HepG2 (cell line): ENCODE results near the gene ZSWIM9. TPM values are rescaled to one million over a fixed set of nuclear protein-coding genes. Genes with fewer than 3 reads are reported as not detected.

Experiments
- ATAC-seq: fragments of 200-7000 bp; cut with Tn5 transposase; 3 replicates; pipeline ENCODE4 v1.9.1; 2020; ENCODE audit warnings: mild to moderate bottlenecking, moderate library complexity
- BruUV-seq: library from RNA; stranded (reverse); fragments of 400-500 nt; replicated peaks from 2 replicates; lab custom pipeline; 2021; lab: Mats Ljungman, UMichigan
- CTCF ChIA-PET: fragments of 300-600 bp; formaldehyde crosslinking; extraction: SDS; loops from one replicate; lab custom pipeline; 2021; ENCODE audit warnings: low total read pairs, inconsistent platforms, low intra/inter-chr PET ratio; lab: Yijun Ruan, JAX
- POLR2A ChIA-PET: fragments of 350-600 bp; sonication (Branson Sonifier 250); formaldehyde crosslinking; loops from one replicate; lab custom pipeline; 2020; ENCODE audit warnings: antibody characterized with exemption, inconsistent platforms; lab: Yijun Ruan, JAX
- DNase-seq: peaks from one replicate; pipeline ENCODE4 v3.0.0-alpha.2; 2015; ENCODE audit warnings: low spot score
- FAIRE-seq: peaks from 3 replicates; lab custom pipeline; 2011; peaks lifted over from hg19 to GRCh38; lab: Jason Lieb, UNC
- H2AFZ ChIP-seq: one replicate; pipeline ENCODE4 v1.6.1; 2011; ENCODE audit warnings: low read length, inconsistent platforms
- H3K27ac ChIP-seq: fragments of 300-600 bp; 3 replicates; pipeline ENCODE4 v1.8.0; 2011; ENCODE audit warnings: mixed run types, mild to moderate bottlenecking, mixed read lengths, low read length, inconsistent platforms; ENCODE audit not compliant: insufficient read depth; ENCODE audit errors: extremely low read length
- H3K27me3 ChIP-seq, 2 experiments: fragments of 200-600 bp in 1 of 2; 2 replicates in 1 of 2; 3 replicates in 1 of 2; pipeline versions ENCODE4 v1.6.0 to v1.8.0; 2011; ENCODE audit warnings: low read length in 2 of 2, mild to moderate bottlenecking in 2 of 2, moderate library complexity in 2 of 2, inconsistent platforms in 1 of 2; ENCODE audit not compliant: insufficient read depth in 2 of 2, control insufficient read depth in 1 of 2
- H3K36me3 ChIP-seq, 2 experiments: fragments of 200-600 bp in 1 of 2; replicated peaks in 1 of 2; 2 replicates in 1 of 2; 3 replicates in 1 of 2; pipeline versions ENCODE4 v1.5.1 to v1.8.0; 2011; ENCODE audit warnings: low read length in 2 of 2, inconsistent platforms in 1 of 2; ENCODE audit not compliant: insufficient read depth in 2 of 2, control insufficient read depth in 1 of 2
- H3K4me1 ChIP-seq: 2 replicates; pipeline ENCODE4 v1.5.1; 2012; ENCODE audit warnings: low read length, inconsistent platforms; ENCODE audit not compliant: insufficient read depth
- H3K4me2 ChIP-seq: 2 replicates; pipeline ENCODE4 v1.6.0; 2011; ENCODE audit warnings: low read depth, low read length, inconsistent platforms
- H3K4me3 ChIP-seq, 3 experiments: fragments of 200-600 bp in 1 of 3; sonication (generic), shearing (Covaris generic) in 1 of 3; replicated peaks in 1 of 3; 2 replicates each; pipeline ENCODE4 v1.5.1; 2011 to 2016; ENCODE audit warnings: low read length in 3 of 3, inconsistent platforms in 2 of 3, low read depth in 2 of 3, mild to moderate bottlenecking in 2 of 3, control low read depth in 1 of 3, mixed read lengths in 1 of 3; ENCODE audit not compliant: insufficient read depth in 1 of 3
- H3K79me2 ChIP-seq: one replicate; pipeline ENCODE4 v1.6.1; 2011; ENCODE audit warnings: low read length, inconsistent platforms; ENCODE audit not compliant: insufficient read depth
- H3K9ac ChIP-seq: 2 replicates; pipeline ENCODE4 v1.6.0; 2011; ENCODE audit warnings: mild to moderate bottlenecking, low read depth, low read length, inconsistent platforms; ENCODE audit not compliant: insufficient read depth
- H3K9me3 ChIP-seq: 2 replicates; pipeline ENCODE4 v1.5.1; 2012; ENCODE audit warnings: mild to moderate bottlenecking, low read length
- H4K20me1 ChIP-seq: 2 replicates; pipeline ENCODE4 v1.6.0; 2011; ENCODE audit warnings: inconsistent platforms, mild to moderate bottlenecking, low read length, moderate library complexity; ENCODE audit not compliant: insufficient read depth
- IKZF5 ChIP-seq: IDR thresholded peaks from 2 replicates; pipeline ENCODE4 v1.6.1; 2018; ENCODE audit warnings: missing genetic modification reagents, mild to moderate bottlenecking, missing compliant biosample characterization
- MED1 ChIP-seq: sonication (generic); formaldehyde crosslinking; IDR thresholded peaks from 2 replicates; pipeline ENCODE4 v1.4.0; 2020; ENCODE audit warnings: missing genetic modification reagents
- MYC ChIP-seq: sonication (generic); formaldehyde crosslinking; IDR thresholded peaks from 2 replicates; pipeline ENCODE4 v1.9.0; 2021; ENCODE audit warnings: missing genetic modification reagents, borderline replicate concordance
- NFYB ChIP-seq: sonication (generic); formaldehyde crosslinking; IDR thresholded peaks from 2 replicates; pipeline ENCODE4 v1.4.0; 2020; ENCODE audit warnings: missing genetic modification reagents
- RNF219 ChIP-seq: sonication (generic); formaldehyde crosslinking; IDR thresholded peaks from 2 replicates; pipeline ENCODE4 v1.5.0; 2020; ENCODE audit warnings: mild to moderate bottlenecking, missing genetic modification reagents
- RXRA ChIP-seq: sonication (generic); formaldehyde crosslinking; IDR thresholded peaks from 2 replicates; pipeline ENCODE4 v1.5.1; 2020; ENCODE audit warnings: missing genetic modification reagents
- SALL1 ChIP-seq: sonication (generic); formaldehyde crosslinking; IDR thresholded peaks from 2 replicates; pipeline ENCODE4 v1.8.0; 2022; ENCODE audit warnings: mild to moderate bottlenecking, missing genetic modification reagents
- SMARCE1 ChIP-seq: fragments of 450-650 bp; IDR thresholded peaks from 2 replicates; pipeline ENCODE4 v1.6.1; 2017; ENCODE audit warnings: borderline replicate concordance
- SOX13 ChIP-seq, 3 experiments: fragments of 450-650 bp in 1 of 3; sonication (generic) in 1 of 3; formaldehyde crosslinking in 1 of 3; IDR thresholded peaks in 2 of 3; conservative IDR thresholded peaks in 1 of 3; 2 replicates each; pipeline versions ENCODE4 v1.5.0 to v1.6.1; 2016 to 2020; ENCODE audit warnings: antibody characterized with exemption in 1 of 3, mild to moderate bottlenecking in 1 of 3, missing compliant biosample characterization in 1 of 3, missing genetic modification reagents in 1 of 3, moderate library complexity in 1 of 3
- THYN1 ChIP-seq: sonication (generic); formaldehyde crosslinking; IDR thresholded peaks from 2 replicates; pipeline ENCODE4 v1.8.1; 2023; ENCODE audit warnings: low read depth, mild to moderate bottlenecking, moderate library complexity, missing genetic modification reagents, borderline replicate concordance
- ZBTB25 ChIP-seq: IDR thresholded peaks from 2 replicates; pipeline ENCODE4 v1.6.1; 2018; ENCODE audit warnings: missing genetic modification reagents
- ZNF264 ChIP-seq: sonication (generic); formaldehyde crosslinking; IDR thresholded peaks from 2 replicates; pipeline ENCODE4 v1.4.0; 2020; ENCODE audit warnings: missing genetic modification reagents
- ZNF558 ChIP-seq: sonication (generic); formaldehyde crosslinking; IDR thresholded peaks from 2 replicates; pipeline ENCODE4 v1.9.0; 2022; ENCODE audit warnings: mild to moderate bottlenecking, missing genetic modification reagents, borderline replicate concordance
- ZNF589 ChIP-seq: sonication (generic); formaldehyde crosslinking; conservative IDR thresholded peaks from 2 replicates; pipeline ENCODE4 v1.8.0; 2022; ENCODE audit warnings: mild to moderate bottlenecking, moderate library complexity, missing genetic modification reagents
- ZNF781 ChIP-seq: sonication (generic); formaldehyde crosslinking; IDR thresholded peaks from 2 replicates; pipeline ENCODE4 v1.5.1; 2020; ENCODE audit warnings: borderline replicate concordance, mild to moderate bottlenecking, missing genetic modification reagents; ENCODE audit errors: not compliant biosample characterization
- WGBS: methylation state at CpG from one replicate; pipeline ENCODE4 v1.1.6; 2017; ENCODE audit warnings: low lambda C conversion rate; 5-methylcytosine and 5-hydroxymethylcytosine counted together
- in situ Hi-C: cut with HindIII; loops from 2 replicates; pipeline ENCODE4 v1.10.0; 2017; ENCODE audit warnings: low pct_unique_long_range_greater_than_20kb; ENCODE audit not compliant: extremely low pct_ligation_motif_present
- intact Hi-C: fragments of 100-400 bp; cut with micrococcal nuclease; formaldehyde crosslinking; loops from one replicate; pipeline ENCODE4 v1.10.0; 2022; ENCODE audit not compliant: unreplicated experiment
- polyA plus RNA-seq, 8 experiments: library from polyadenylated mRNA; depleted of rRNA in 3 of 8; stranded (reverse) in 7 of 8; unstranded in 1 of 8; fragments of >200 nt; fragmentation: Illumina TruSeq in 4 of 8; extraction: Trizol in 4 of 8; gene quantifications; 2 replicates each; pipeline versions ENCODE4 v1.2.1 to v1.2.3, GENCODE V29; 2011 to 2016; ENCODE audit warnings: low read depth in 4 of 8, missing spikeins in 1 of 8, mixed read lengths in 1 of 8; ENCODE audit not compliant: insufficient read depth in 1 of 8
- total RNA-seq, 5 experiments: library from RNA; depleted of rRNA; stranded (reverse); fragments of >200 nt; fragmentation: Illumina TruSeq; extraction: Trizol; gene quantifications; 2 replicates each; pipeline ENCODE4 v1.2.3, GENCODE V29; 2016; ENCODE audit warnings: low read depth in 1 of 5

The ZSWIM9 gene
- total and polyA plus RNA-seq, 2 of the 13 experiments (the other 11 are each of a cell fraction or from before 2014, with no cell fraction given), result 0.18 to 1.1 TPM

GRCh38 chr19:48244281-48244680, 73.8 kb downstream of the ZSWIM9 start:
- Histone ChIP-seq H3K27me3 (no peaks in the 10 kb centered on the region), H3K9me3 (no peaks in the 10 kb centered on the region), H3K79me2 (no peaks in the 10 kb centered on the region), H4K20me1 (no peaks in the 10 kb centered on the region), H2AFZ (no peak overlapping the region), H3K9ac (no peak overlapping the region), H3K4me3 (no peak overlapping the region), H3K4me1 (peaks cover 11% of the 10 kb centered on the region), H3K4me2 (no peak overlapping the region), H3K36me3 (peaks cover 1 to 21% of the 10 kb centered on the region in 2 experiments; a peak in 4 of 5 replicates), H3K27ac (no peak overlapping the region)
- in situ Hi-C loops, result no loop called here
- WGBS, result 96% methylated on average over 5 of the region's 5 CpGs
- ATAC-seq, result no peak
- TF ChIP-seq MYC (CRISPR knock-in tag), result no peak
- TF ChIP-seq SMARCE1, result no peak
- no peak for TF ChIP-seq IKZF5 (CRISPR knock-in tag)
- no peak for TF ChIP-seq ZBTB25 (CRISPR knock-in tag)
- no peak for TF ChIP-seq SALL1 (CRISPR knock-in tag)
- intact Hi-C loops, result no loop called here
- no peak for DNase-seq
- ChIA-PET CTCF (no interaction called here), POLR2A (no interaction called here)
- BruUV-seq, result no TSS peak
- FAIRE-seq, result no peak

- no peaks in the 10 kb centered on the region for H3K79me2 ChIP-seq
- FAIRE-seq, result peak; percentile 64
- H3K9me3 ChIP-seq, result no peaks in the 10 kb centered on the region
- no peaks in the 10 kb centered on the region for H3K27me3 ChIP-seq
- H3K4me2 ChIP-seq, result no peak overlapping the region
- H4K20me1 ChIP-seq, result no peaks in the 10 kb centered on the region
- H3K36me3 ChIP-seq, result peaks cover 0 to 15% of the 10 kb centered on the region in 2 experiments; a peak in 3 of 5 replicates
- in situ Hi-C loops (no loop called here), intact Hi-C loops (no loop called here)
- 71% methylated on average over 5 of the region's 5 CpGs for WGBS
- no TSS peak for BruUV-seq
- H2AFZ ChIP-seq, result no peak overlapping the region
- H3K9ac ChIP-seq, result no peak overlapping the region
- no peak for ATAC-seq
- peaks cover 11% of the 10 kb centered on the region for H3K4me1 ChIP-seq
- H3K27ac ChIP-seq, result no peak overlapping the region
- POLR2A ChIA-PET, result no interaction called here
- no peak overlapping the region for H3K4me3 ChIP-seq
- CTCF ChIA-PET, result no interaction called here
- no peak for DNase-seq
- no peak for TF ChIP-seq THYN1
- TF ChIP-seq ZNF264 (CRISPR knock-in tag), result no peak
- TF ChIP-seq ZNF589 (CRISPR knock-in tag), result no peak
- no peak for TF ChIP-seq ZNF781 (CRISPR knock-in tag)
- TF ChIP-seq NFYB, result no peak
- TF ChIP-seq ZNF558 (CRISPR knock-in tag), result no peak
- TF ChIP-seq RNF219, result no peak
- no peak for TF ChIP-seq SOX13 (IDR thresholded peaks at IDR 0.05)
- TF ChIP-seq SOX13 (CRISPR knock-in tag; conservative IDR thresholded peaks at IDR 0.05 in 1 of 2, IDR thresholded peaks at IDR 0.05 in 1 of 2), result no peak
- TF ChIP-seq MED1, result no peak
- TF ChIP-seq RXRA (CRISPR knock-in tag), result no peak
These were observed 75.6 kb downstream of the ZSWIM9 start for GRCh38 chr19:48246101-48246500.
